GM12801 (cell line): ENCODE measurements around the gene CYP26C1.

Experiments used
- TF ChIP-seq, protein P1 (sequence below): IDR thresholded peaks from one replicate; pipeline ENCODE4 v1.5.1; 2011; ENCODE audit warnings: control low read depth; ENCODE audit not compliant: insufficient read length; ENCODE audit errors: extremely low read depth

The CYP26C1 gene, protein sequence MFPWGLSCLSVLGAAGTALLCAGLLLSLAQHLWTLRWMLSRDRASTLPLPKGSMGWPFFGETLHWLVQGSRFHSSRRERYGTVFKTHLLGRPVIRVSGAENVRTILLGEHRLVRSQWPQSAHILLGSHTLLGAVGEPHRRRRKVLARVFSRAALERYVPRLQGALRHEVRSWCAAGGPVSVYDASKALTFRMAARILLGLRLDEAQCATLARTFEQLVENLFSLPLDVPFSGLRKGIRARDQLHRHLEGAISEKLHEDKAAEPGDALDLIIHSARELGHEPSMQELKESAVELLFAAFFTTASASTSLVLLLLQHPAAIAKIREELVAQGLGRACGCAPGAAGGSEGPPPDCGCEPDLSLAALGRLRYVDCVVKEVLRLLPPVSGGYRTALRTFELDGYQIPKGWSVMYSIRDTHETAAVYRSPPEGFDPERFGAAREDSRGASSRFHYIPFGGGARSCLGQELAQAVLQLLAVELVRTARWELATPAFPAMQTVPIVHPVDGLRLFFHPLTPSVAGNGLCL

GRCh38 chr10:93059975-93060886, at the start of gene CYP26C1:
TSS of gene CYP26C1 (plus strand) at chr10:93060798. CDS start at chr10:93061264, 466 bp downstream.
- TF ChIP-seq, protein P1, sequence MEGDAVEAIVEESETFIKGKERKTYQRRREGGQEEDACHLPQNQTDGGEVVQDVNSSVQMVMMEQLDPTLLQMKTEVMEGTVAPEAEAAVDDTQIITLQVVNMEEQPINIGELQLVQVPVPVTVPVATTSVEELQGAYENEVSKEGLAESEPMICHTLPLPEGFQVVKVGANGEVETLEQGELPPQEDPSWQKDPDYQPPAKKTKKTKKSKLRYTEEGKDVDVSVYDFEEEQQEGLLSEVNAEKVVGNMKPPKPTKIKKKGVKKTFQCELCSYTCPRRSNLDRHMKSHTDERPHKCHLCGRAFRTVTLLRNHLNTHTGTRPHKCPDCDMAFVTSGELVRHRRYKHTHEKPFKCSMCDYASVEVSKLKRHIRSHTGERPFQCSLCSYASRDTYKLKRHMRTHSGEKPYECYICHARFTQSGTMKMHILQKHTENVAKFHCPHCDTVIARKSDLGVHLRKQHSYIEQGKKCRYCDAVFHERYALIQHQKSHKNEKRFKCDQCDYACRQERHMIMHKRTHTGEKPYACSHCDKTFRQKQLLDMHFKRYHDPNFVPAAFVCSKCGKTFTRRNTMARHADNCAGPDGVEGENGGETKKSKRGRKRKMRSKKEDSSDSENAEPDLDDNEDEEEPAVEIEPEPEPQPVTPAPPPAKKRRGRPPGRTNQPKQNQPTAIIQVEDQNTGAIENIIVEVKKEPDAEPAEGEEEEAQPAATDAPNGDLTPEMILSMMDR: no peak

DNA sequence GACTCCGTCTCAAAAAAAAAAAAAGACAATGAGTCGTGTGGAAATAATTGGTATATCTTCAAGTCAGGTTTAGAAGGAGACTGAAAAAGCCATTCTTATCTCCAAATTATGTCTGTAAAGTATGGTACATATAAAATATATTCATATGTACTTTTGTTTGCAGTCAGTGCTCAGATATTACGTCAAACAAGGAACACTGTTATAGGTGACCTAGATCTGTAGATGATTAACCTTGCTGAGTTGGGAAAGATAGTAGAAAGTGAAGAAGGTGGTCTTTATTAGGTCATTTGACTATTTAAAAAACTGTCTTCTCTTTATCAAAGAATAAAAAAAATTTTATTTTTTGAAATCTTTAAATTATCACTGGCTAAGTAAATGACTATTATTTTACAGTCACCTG, 44.9 kb upstream of the CYP26C1 start:
- TF ChIP-seq, protein P1: no peak

DNA sequence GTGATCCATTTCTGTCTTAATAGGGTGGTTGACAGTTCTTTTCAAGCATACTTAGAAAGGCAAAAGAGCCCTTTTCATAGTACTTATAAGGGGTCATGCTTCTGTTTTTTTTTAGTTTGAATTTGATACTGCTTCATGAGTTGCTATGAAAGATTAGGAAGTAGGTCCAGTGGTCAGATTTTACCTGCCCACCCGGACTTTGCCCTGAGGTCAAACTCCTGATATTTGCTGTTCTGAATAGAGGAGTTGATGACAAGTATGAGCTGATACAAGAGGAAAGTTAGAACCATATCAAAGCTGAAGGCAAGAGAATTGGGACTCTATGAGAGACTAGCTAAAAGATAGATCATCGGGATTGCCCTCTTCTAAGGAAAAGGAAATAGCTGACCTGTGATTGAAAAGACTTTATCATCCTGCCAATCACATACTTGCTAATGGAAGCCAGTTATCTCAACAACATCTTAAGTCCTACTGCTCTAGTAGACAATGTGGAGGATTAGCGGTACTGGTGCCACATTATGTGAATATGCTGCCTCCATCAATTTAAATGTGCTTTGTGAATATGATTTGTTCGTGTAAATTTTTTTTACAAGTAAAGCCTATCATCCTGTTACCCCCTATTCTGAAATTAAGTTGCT, 37.5 kb upstream of the CYP26C1 start:
- TF ChIP-seq, protein P1: no peak

GRCh38 chr10:93026072-93026471, 34.5 kb upstream of the CYP26C1 start:
- TF ChIP-seq, protein P1: no peak

- TF ChIP-seq, protein P1: no peak
These were observed 33.1 kb upstream of the CYP26C1 start for GRCh38 chr10:93027508-93027907.

GRCh38 chr10:93028883-93029282, 31.7 kb upstream of the CYP26C1 start:
- TF ChIP-seq, protein P1: no peak

DNA sequence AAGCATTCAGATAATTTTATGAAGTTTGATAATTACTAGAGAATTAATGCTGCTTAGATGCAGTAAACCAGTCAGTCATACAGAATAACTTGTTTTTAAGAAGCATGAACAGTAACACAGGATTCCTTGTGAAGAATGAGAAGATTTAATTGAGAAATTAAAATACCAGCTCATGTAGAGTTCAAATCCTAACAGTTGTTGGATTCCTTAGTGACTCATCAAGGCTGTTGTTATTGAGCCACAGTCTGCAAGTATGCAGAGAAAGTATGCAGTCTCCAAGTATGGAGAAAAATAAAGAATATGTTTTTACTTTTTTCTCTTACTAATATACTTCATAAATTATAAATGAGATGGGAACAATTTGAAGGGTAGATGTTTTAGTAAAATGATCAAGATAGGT, 30.2 kb upstream of the CYP26C1 start:
- TF ChIP-seq, protein P1: no peak
